Measurements from ENCODE around the gene GPC3.

DNA sequence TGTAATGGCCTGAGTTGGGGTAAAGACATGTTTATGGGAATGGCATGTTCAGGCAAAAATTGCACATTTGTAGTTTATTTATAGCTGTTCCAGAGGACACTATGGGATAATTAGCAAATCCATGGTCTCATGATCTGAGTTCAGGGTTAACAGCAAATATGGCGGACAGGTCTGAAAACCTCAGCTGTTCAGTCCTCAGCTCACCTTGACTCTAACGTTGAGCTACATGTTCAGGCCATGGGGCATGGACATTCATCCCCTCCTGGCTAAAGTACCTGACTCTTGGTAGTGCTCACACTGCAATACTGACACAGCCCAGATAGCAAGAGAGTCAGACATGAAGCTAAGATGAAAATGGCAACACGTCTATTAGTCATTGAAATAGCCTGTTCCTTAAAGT, 408.5 kb downstream of the GPC3 start:
- TF ChIP-seq ZFX (IDR thresholded peaks at IDR 0.05): no peak
- TF ChIP-seq, protein P1, sequence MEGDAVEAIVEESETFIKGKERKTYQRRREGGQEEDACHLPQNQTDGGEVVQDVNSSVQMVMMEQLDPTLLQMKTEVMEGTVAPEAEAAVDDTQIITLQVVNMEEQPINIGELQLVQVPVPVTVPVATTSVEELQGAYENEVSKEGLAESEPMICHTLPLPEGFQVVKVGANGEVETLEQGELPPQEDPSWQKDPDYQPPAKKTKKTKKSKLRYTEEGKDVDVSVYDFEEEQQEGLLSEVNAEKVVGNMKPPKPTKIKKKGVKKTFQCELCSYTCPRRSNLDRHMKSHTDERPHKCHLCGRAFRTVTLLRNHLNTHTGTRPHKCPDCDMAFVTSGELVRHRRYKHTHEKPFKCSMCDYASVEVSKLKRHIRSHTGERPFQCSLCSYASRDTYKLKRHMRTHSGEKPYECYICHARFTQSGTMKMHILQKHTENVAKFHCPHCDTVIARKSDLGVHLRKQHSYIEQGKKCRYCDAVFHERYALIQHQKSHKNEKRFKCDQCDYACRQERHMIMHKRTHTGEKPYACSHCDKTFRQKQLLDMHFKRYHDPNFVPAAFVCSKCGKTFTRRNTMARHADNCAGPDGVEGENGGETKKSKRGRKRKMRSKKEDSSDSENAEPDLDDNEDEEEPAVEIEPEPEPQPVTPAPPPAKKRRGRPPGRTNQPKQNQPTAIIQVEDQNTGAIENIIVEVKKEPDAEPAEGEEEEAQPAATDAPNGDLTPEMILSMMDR (conservative IDR thresholded peaks at IDR 0.05): no peak

Data from C4-2B (cell line).